ENCODE results near the gene SRP68.

The SRP68 gene

DNA sequence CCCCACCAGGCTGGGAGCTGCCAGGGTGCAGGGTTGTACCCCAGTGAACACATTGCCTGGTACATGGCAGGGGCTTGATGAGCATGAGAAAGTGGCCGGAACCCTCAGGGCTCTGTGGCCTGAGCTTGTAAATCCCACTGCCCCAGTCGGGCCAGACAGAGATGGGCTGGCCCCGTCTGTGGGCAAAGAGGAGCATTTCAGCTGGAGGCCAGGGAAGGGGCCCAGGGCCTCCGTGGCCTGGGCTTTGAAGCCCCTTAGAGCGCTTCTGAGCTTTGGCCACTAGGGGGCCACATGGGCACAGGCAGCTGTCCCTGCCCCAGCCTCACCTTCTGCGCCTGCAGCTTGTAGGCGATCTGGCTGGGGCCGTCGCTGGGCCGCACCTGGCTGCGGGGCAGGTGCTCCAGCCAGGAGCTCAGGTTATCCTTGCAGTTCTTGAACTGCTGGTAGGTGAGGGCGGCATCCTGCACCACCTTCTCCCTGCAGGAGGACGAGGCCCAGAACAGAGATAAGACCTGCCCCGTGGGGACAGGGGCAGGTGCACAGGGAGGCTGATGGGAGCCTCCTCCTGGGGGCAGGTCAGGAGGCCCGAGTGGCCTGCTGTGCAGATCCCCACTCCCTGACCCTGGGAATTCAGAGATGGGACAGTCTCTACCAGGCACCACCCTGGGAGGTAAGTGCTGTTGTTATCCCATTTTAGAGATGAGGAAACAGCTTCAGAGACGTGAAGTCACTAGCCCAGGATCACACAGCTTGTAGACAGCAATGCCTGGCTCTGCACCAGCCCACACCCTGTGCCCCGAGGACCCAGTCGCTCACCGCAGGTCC lies 58.0 kb downstream of the SRP68 start:
- TF ChIP-seq, protein P1, sequence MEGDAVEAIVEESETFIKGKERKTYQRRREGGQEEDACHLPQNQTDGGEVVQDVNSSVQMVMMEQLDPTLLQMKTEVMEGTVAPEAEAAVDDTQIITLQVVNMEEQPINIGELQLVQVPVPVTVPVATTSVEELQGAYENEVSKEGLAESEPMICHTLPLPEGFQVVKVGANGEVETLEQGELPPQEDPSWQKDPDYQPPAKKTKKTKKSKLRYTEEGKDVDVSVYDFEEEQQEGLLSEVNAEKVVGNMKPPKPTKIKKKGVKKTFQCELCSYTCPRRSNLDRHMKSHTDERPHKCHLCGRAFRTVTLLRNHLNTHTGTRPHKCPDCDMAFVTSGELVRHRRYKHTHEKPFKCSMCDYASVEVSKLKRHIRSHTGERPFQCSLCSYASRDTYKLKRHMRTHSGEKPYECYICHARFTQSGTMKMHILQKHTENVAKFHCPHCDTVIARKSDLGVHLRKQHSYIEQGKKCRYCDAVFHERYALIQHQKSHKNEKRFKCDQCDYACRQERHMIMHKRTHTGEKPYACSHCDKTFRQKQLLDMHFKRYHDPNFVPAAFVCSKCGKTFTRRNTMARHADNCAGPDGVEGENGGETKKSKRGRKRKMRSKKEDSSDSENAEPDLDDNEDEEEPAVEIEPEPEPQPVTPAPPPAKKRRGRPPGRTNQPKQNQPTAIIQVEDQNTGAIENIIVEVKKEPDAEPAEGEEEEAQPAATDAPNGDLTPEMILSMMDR (IDR thresholded peaks at IDR 0.05; ENCODE audit: low read depth, low read length, missing control alignments): peak; percentile 97
- H3K27ac ChIP-seq: no peak overlapping the region
- in situ Hi-C loops (cut with HindIII; ENCODE audit: low pct_ligation_motif_present, low sequenced_read_pairs): no loop called here
- H3K4me3 ChIP-seq (ENCODE audit: low read depth, low read length): no peak overlapping the region
- no peaks in the 10 kb centered on the region for H3K36me3 ChIP-seq (replicated peaks)
- peak; percentile 28 for DNase-seq
- H3K27me3 ChIP-seq (replicated peaks): no peaks in the 10 kb centered on the region

DNA sequence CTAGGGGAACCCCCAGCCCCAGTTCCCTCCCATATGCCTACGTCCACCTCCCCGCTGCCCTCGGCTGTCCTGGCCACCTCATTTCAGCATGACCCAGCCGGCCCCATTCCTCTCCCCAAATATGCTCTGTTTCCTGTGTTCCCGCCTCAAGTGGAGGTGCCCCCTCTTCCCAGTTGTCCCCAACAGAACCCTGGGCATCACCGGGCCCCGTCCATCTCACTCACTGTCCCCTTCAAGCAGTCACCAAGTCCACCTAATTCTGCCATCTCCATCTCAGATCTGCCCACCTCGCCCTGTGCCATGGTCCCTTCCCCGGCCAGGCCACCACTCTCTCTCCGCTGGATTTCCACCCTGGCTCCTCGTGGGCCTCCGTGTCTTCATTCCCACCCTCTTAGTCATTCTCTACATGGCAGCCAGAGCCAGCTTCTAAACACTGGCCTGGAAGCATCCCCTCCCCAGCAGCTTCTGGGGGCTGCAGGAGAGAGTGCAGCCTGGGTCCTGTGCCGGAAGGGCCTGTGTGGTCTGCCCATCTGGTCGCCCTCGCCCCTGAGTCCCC lies 58.9 kb downstream of the SRP68 start:
- in situ Hi-C loops (cut with HindIII; ENCODE audit: low pct_ligation_motif_present, low sequenced_read_pairs): no loop called here
- DNase-seq: no peak
- Histone ChIP-seq H3K27me3 (replicated peaks) (no peaks in the 10 kb centered on the region), H3K4me3 (ENCODE audit: low read depth, low read length) (no peak overlapping the region), H3K27ac (no peak overlapping the region), H3K36me3 (replicated peaks) (no peaks in the 10 kb centered on the region)
- TF ChIP-seq, protein P1 (IDR thresholded peaks at IDR 0.05; ENCODE audit: low read depth, low read length, missing control alignments): no peak

DNA sequence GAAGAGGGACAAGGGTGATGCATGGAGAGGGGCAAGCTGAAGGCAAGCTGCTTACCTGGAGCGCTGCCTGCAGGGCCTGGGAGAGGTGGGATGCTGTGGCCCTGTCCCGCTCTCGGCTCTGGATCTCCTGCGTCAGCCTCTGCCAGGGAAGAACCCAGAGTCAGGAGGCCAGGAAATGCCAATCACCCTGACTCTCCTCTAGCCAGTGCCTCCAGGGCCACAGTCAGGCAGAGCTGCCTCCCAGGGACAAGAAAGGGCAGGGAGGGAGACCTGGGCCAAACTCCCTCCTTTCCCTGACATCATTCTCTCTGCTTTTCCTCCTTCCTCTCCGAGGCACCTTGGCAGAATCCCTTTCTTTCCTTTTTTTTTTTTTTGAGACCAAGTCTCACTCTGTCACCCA lies 60.4 kb downstream of the SRP68 start:
- Histone ChIP-seq H3K27me3 (replicated peaks) (no peaks in the 10 kb centered on the region), H3K36me3 (replicated peaks) (no peaks in the 10 kb centered on the region), H3K4me3 (ENCODE audit: low read depth, low read length) (no peak overlapping the region), H3K27ac (no peak overlapping the region)
- DNase-seq: no peak
- in situ Hi-C loops (cut with HindIII; ENCODE audit: low pct_ligation_motif_present, low sequenced_read_pairs): no loop called here
- TF ChIP-seq, protein P1 (IDR thresholded peaks at IDR 0.05; ENCODE audit: low read depth, low read length, missing control alignments): no peak

DNA sequence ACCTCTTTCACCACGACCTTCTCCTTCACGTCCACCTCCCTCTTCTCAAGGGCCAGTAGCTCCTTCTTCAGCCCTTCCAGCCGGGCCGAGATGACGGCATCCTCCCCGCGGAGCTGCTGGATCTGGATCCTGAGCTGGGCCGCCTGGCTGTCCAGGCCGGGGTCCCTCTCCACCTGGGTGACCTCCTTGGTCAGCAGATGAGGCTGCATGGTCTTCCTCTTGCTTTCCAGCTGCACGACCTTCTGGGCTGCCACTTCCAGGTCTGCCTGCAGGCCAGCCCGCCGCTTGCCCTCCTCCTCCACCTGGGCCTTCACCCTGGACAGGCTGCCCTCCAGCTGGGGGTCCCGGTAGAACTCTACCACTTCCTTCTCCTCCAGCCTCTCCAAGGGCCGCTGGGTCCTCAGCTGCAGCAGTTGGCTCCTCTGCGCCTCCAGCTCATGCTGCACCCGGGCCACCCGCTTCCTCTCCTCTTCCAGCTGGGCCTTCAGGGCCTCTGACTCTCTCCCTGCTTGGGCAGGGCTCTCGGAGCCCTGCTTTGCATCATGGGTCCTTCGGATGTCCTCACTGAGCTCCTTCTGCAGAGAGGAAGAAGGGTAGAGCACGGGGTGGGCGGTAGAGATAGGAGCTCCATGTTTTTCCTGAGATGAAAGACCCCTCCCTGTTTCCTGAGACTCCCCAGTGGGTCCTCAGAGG lies 62.2 kb downstream of the SRP68 start:
- H3K27ac ChIP-seq: no peak overlapping the region
- no peaks in the 10 kb centered on the region for H3K27me3 ChIP-seq (replicated peaks)
- in situ Hi-C loops (cut with HindIII; ENCODE audit: low pct_ligation_motif_present, low sequenced_read_pairs): no loop called here
- no peak overlapping the region for H3K4me3 ChIP-seq (ENCODE audit: low read depth, low read length)
- TF ChIP-seq, protein P1 (IDR thresholded peaks at IDR 0.05; ENCODE audit: low read depth, low read length, missing control alignments): no peak
- no peak for DNase-seq
- H3K36me3 ChIP-seq (replicated peaks): no peaks in the 10 kb centered on the region

DNA sequence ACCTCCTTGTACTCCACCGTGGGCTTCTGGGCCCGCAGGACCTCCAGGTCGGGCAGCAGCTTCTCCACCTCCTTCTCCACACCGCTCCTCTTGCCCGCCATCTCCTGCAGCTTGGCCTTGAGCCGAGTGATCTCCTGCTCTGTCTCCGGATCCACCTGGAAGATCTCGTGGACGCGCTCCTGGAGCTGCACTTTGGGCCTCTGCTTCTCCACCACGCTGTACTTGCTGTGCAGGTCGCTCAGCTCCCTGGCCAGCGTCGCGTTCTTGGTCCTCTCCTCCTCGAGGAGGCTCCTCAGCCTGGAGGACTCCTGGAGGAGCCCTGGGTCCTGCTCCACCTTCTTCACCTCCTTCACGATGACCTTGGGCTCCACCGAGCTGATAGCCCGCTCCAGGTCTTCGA lies 62.9 kb downstream of the SRP68 start:
- H3K36me3 ChIP-seq (replicated peaks): no peaks in the 10 kb centered on the region

More for the DNA sequence above, 62.9 kb downstream of the SRP68 start:
- TF ChIP-seq, protein P1 (IDR thresholded peaks at IDR 0.05; ENCODE audit: low read depth, low read length, missing control alignments): no peak
- H3K4me3 ChIP-seq (ENCODE audit: low read depth, low read length): no peak overlapping the region
- H3K27ac ChIP-seq: no peak overlapping the region
- in situ Hi-C loops (cut with HindIII; ENCODE audit: low pct_ligation_motif_present, low sequenced_read_pairs): no loop called here
- DNase-seq: no peak
- no peaks in the 10 kb centered on the region for H3K27me3 ChIP-seq (replicated peaks)

Measured in brain microvascular endothelial cell (primary cell).